ENCODE measurements around the gene TCF7L2.

DNA sequence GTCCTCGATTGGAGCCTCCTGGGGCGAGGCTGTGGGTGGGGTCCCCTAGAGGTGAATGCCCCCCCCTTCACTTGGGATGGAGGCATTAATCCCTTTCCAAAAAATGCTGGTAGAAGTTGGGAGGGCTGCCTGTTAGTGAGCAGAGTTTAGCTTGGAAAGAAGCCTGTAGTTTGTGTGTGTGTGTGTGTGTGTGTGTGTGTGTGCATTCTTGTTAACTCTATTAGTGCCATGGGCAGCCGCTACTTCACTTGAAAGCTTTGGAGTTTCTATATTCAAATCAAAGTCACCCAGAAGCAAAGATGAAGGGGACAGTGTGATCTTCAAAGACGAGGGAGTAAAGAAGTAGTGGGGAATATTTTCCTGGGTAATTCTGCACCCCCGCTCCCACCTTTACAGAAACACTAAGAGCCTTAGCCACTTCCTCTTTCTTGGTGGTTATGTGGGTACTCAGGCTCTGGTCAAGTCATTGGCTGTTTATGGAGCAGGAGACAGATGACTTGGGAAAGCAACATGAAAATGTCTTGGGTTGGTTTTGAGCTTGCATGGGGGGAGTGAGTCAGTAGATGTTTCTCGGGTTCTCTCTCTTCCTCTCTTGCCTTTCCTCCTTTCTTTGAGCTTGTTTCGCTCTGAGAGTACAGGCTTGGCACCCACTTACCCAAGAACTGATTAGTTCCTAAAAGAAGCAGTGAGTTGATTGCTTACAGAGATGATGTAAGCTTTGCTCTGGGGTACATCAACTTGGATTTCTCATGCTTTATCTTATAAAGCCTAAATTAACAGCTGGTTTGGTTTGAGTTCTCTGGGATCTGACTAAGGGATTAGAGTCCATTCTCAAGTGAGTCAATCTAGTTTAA, 35.9 kb downstream of the TCF7L2 start:
- TF ChIP-seq CTCF (IDR thresholded peaks at IDR 0.05; ENCODE audit: low read depth, low read length, poor library complexity, severe bottlenecking) (no peak), EZH2phosphoT487 (IDR thresholded peaks at IDR 0.05; ENCODE audit: borderline replicate concordance, low read length) (no peak)

Data from DOHH2 (cell line).